IMR-90 (cell line): ENCODE measurements around the gene SENP6. TPM values are rescaled to one million over a fixed set of nuclear protein-coding genes. Genes with fewer than 3 reads are reported as not detected.

ENCODE experiments used
- BHLHE40 ChIP-seq: fragments of 150-350 bp; IDR thresholded peaks from 2 replicates; pipeline ENCODE4 v1.6.1; 2016; ENCODE audit warnings: mild to moderate bottlenecking, low read depth, low read length
- CHD1 ChIP-seq: IDR thresholded peaks from 2 replicates; pipeline ENCODE4 v1.6.1; 2012; ENCODE audit warnings: low read depth, low read length, improper control_type of control experiment
- FOS ChIP-seq: fragments of 150-350 bp; IDR thresholded peaks from 2 replicates; pipeline ENCODE4 v1.6.1; 2016; ENCODE audit warnings: low read depth, low read length
- MAFK ChIP-seq: IDR thresholded peaks from 2 replicates; pipeline ENCODE4 v1.6.1; 2012; ENCODE audit warnings: low read depth, low read length, improper control_type of control experiment
- MAZ ChIP-seq: IDR thresholded peaks from 2 replicates; pipeline ENCODE4 v1.6.1; 2012; ENCODE audit warnings: low read depth, mild to moderate bottlenecking, low read length, improper control_type of control experiment, moderate library complexity, borderline replicate concordance
- MXI1 ChIP-seq: IDR thresholded peaks from 2 replicates; pipeline ENCODE4 v1.6.1; 2012; ENCODE audit warnings: low read depth, mild to moderate bottlenecking, low read length, moderate library complexity, borderline replicate concordance
- NFE2L2 ChIP-seq: fragments of 150-350 bp; IDR thresholded peaks from 2 replicates; pipeline ENCODE4 v1.6.1; 2016; ENCODE audit warnings: low read depth, mild to moderate bottlenecking, low read length
- polyA plus RNA-seq, 3 experiments: library from polyadenylated mRNA; depleted of rRNA; stranded (reverse); fragments of >200 nt; gene quantifications; 2 replicates each; pipeline ENCODE4 v1.2.3, GENCODE V29; 2012; ENCODE audit warnings: low replicate concordance in 1 of 3
- total RNA-seq: library from RNA; depleted of rRNA; stranded (reverse); fragments of >200 nt; gene quantifications from 2 replicates; pipeline ENCODE4 v1.2.3, GENCODE V29; 2012
- TF ChIP-seq, protein P1 (sequence below): conservative IDR thresholded peaks from 2 replicates; pipeline ENCODE4 v1.5.1; 2012; ENCODE audit warnings: mild to moderate bottlenecking, low read depth, low read length, improper control_type of control experiment

SENP6 gene
- total and polyA plus RNA-seq, 2 of the 4 experiments (the other 2 are of a cell fraction): 23.1 to 25.8 TPM

GRCh38 chr6:75601304-75602245 is at the start of gene SENP6 (continued):
- TF ChIP-seq, protein P1, sequence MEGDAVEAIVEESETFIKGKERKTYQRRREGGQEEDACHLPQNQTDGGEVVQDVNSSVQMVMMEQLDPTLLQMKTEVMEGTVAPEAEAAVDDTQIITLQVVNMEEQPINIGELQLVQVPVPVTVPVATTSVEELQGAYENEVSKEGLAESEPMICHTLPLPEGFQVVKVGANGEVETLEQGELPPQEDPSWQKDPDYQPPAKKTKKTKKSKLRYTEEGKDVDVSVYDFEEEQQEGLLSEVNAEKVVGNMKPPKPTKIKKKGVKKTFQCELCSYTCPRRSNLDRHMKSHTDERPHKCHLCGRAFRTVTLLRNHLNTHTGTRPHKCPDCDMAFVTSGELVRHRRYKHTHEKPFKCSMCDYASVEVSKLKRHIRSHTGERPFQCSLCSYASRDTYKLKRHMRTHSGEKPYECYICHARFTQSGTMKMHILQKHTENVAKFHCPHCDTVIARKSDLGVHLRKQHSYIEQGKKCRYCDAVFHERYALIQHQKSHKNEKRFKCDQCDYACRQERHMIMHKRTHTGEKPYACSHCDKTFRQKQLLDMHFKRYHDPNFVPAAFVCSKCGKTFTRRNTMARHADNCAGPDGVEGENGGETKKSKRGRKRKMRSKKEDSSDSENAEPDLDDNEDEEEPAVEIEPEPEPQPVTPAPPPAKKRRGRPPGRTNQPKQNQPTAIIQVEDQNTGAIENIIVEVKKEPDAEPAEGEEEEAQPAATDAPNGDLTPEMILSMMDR: no peak
- no peak for TF ChIP-seq CHD1
- TF ChIP-seq MAFK: no peak
- no peak for TF ChIP-seq FOS
- TF ChIP-seq BHLHE40: no peak
- TF ChIP-seq MAZ: peak; percentile 43; the same call in 1 of the 2 replicates
- TF ChIP-seq MXI1: peak; percentile 53; the same call in 1 of the 2 replicates
- TF ChIP-seq NFE2L2: no peak
